Inferior parietal cortex (tissue), 1 donor: ENCODE data around the gene RNU1-2.
A peak's percentile ranks its signal among the peaks of the same experiment; 100 is the strongest.
"Not testable (repeated sequence)": the region's sequence is repeated elsewhere in the genome, so short reads cannot be mapped to it uniquely, and the experiment has no call there.

Experiments
- DNase-seq: peaks from one replicate; pipeline ENCODE4 v3.0.0-alpha.2; 2016; ENCODE audit errors: extremely low spot score

Gene RNU1-2

DNA sequence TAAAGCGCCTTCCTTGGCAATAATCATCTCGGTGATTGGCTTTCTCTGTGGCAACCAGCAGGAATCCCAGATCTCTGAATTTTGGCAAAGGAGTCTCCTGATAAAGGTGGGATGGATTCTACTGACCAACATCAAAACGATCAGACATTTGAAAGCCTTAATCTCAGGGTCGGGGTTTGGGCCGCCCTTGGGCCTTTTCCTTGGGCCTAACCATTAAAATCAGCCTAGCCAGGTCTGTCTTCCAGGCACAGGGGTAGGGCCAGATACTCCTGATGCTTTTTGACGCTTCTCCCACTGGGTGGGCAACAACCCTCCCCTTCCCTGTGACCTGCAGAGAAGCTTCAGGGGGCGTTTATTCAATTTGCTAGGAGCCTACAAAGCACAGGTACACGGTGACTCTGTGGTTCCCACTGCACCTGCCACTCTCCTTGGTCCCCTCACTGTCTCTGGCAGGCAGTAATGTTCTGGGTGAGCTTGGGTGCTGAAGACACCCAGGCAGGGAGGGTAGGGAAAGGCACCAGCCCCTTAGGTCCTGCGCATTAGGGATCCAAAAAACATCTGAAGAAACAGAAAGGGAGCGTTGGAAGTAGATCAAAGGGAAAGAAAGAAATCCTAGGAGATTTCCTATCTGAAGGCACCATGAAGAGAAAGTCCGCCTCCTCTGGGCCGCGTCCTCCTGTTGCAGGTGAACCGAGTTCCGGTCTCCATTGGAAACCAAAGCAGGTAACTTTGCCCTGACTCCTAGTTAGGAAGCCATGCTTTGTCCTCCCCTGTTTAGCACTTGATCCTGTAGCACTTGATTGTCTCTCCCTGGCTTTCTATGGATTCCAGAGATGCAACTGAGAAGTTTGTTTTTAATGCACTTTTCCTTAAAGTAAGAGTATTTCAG, 12.3 kb downstream of the RNU1-2 start:
- DNase-seq, result no peak

DNA sequence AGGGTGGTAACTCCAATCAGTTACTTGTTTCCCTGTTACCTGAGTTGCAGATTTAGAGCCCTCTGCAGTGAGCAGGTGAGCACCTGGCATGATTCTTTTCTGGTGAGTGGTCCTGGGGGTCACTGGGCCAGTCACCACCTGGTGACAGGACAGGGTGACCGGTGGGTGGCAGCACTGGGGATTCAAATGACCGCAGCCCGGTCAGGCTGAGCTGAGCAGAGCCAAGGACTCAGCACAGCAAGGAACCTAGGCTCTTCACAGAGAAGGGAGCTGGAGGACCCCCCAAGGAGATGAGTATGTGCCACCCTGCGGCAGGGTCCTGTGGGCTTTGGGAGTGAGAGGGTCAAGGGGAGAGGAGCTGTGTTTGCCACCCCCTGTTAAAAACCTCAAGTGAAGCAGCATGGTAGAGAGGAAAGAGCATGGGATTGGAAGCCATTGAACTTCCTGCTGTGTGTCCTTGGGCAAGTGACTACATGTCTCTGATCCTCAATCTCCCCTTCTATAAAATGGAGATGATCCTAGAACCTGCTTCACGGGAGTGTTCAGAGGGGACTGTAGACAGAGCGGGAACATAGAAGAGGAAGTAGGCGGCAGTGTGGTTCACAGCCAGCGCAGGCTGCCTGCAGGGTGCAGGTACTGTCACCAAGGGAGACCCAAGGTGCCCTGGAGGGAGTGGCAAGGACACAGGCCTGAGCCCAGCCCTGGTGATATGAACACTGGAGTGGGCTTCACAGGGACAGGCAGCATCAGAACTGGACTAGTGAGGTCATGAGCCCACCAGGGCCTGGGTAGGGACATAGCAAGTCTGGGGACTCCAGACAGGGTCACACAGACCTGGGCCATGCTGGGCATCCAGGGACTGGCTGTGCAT, 16.3 kb downstream of the RNU1-2 start:
- DNase-seq, result not testable (repeated sequence)

DNA sequence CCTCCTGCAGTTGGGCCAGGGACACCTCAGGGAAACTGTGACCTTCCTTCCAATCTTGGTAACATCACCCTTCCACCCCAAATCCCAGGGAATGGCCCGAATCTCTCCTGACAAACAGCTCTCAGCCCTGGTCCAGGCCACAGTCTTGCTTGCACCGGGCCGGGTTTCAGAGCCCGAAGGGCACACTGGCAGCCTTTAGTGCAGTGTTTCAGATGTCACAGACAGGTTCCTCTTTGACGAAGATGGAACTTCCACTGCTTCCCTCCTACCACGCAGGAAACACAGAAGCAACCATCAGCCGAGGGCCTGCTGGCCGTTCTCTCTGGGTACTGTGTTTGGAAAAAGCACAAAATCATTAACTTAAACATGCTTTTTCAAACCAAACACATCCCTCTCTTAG, 17.0 kb downstream of the RNU1-2 start:
- not testable (repeated sequence) for DNase-seq

DNA sequence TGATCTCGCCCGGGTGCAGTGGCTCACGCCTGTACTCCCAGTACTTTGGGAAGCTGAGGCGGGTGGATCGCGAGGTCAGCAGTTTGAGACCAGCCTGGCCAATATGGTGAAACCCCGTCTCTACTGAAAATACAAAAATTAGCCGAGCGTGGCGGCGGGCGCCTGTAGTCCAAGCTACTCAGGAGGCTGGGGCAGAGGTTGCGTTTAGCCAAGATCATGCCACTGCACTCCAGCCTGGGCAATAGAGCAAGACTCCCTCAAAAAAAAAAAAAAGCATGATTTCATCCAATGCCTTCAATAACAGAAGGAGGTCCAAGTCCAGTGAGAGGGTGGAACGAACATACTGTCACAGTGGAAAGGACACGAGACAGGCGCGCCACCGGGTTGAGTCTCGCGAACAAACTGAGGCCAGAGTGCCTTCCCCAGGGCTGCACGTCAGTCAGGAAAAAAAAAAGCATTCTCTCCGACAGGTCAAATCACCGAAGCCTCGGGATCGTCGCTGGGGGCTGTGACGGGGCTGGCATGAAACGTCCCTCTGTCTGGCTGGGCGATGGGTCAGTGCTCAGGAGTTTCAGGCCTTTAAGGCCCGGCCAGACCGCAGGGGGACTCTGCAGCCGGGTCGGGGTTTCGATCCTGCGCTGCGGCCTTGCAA, 17.5 kb downstream of the RNU1-2 start:
- no peak for DNase-seq

DNA sequence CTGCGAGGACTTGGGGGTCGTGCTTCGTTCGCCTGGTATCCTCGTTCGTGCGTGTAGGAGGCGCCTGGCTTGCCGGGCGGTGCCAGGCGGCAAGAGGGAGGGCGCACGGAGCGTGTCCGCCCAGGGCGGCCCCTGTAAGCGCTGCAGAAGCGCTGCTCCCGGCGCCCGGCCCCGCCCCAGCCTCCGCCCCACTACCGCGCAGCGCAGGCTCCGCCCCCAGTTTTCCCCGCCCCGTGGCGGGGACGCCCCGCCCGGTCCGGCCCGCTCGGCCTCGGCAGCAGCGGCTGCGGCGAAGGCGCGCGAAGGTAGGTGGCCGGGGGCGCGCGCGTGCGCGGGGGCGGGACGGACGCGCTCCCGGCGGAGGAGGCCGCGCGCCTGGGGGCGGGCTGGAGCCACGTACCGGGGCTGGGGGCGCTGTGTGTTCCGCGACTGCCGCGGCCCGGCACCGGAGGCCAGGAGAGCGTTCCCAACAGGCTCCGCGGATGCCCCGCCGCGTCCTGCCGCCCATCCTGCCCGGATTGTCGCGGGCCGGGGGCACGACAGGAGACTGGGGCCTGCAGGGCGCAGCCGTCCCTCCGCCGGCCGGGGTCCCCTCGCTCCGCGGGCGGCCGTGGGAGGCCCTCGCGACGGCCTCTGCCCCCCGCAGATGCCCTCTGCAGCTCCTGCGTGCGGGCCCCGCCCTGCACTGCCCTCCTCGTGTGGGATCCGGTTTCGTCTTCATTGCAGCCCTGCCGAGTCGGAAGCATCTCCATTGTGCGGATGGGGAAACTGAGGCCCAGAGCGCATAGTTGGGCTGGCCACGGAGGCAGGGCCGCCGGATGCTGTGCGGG, 18.3 kb downstream of the RNU1-2 start:
- peak; percentile 89 for DNase-seq

DNA sequence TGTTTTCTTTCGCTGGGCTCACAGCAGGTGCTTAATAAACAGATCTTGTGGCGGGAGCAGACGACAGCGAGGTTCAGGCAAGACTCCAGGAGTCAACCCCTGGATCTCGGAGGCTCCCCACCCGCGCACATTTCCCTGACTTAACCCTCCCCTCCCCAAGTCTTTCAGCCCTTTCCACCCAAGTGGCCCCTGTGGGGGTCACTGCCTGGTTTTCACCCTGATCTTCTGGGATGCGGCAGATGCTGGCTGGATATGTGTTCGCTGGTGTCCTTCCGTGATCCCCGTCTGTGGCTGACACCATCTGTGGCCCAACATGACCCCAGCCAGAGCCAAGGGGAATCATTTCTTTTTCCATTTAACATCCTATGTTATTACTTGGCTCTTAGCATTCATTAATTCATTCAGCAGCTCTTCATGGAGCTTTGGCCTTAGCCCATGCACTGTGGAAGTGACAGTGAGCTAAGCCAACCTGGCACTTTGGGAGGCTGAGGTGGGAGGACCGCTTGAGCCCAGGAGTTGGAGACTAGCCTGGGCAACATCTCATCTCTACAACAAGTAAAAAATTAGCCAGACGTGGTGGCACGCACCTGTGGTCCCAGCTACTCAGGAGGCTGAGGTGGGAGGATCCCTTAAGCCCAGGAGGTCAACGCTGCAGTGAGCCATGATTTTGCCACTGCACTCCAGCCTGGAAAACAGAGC, 19.3 kb downstream of the RNU1-2 start:
- not testable (repeated sequence) for DNase-seq

DNA sequence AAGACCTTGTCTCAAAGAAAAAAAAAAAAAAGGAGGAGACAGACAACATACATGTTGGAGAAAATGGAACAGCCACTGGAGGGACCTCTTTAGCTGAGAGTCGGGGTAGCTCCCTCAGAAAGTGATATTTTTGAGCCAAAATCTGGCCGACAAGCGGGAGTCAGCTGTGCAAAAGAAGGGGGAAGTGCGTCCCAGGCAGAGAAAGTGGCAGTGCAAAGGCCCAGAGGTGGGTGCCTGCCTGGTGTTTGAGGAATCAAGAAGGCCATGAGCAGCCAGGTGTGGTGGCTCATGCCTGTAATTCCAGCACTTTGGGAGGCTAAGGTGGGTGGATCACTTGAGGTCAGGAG, 19.8 kb downstream of the RNU1-2 start:
- DNase-seq, result peak; percentile 47

DNA sequence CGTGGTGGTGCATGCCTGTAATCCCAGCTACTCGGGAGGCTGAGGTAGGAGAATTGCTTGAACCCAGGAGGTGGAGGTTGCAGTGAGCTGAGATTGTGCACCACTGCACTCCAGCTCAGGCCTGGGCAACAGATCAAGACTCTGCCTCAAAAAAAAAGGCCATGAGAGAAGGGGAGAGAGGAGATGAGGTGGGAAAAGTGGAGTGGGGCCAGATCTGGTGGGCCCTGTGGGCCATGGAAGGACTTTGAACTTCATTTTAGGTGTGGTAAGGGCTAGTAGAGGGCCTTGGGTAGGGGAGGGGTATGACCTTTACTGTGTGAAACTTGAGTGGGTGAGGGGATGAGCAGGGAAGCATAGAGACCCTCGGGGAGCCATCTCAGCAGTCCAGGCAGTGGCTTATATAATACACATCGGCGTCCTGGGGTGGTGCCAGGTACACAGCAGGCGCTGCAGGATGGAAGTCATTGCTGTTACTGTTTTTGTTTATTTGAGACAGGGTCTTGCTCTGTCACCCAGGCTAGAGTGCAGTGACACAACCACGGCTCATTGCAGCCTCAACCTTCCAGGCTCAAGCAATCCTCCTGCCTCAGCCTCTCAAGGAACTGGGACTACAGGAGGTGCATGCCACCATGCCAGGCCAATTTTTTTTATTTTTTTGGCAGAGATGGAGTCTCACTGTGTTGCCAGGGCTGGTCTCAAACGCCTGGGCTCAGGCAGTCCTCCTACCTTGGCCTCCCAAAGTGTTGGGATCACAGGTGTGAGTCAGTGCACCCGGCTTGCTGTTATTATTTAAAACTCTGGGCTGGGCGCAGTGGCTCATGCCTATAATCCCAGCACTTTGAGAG, 20.5 kb downstream of the RNU1-2 start:
- DNase-seq, result not testable (repeated sequence)

DNA sequence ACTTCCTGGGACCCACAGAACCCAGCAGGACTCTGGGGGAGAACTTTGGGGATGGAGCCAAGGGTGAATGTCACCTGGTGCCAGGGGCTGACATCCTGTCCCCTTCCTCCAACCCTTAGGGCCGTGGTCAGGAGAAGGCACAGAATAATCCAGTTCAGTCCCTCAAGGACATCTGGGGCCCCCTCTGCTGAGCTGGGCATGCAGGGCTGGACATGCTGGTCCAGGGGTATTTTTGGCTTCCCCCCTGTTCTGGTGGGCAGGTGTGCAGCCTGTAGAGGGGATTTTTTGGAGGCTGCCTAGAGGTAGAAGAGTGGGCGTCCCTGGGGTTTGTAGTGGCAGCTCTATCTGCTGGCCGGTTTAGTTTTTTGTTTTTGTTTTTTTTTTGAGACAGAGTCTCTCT, 22.6 kb downstream of the RNU1-2 start:
- DNase-seq, result no peak

DNA sequence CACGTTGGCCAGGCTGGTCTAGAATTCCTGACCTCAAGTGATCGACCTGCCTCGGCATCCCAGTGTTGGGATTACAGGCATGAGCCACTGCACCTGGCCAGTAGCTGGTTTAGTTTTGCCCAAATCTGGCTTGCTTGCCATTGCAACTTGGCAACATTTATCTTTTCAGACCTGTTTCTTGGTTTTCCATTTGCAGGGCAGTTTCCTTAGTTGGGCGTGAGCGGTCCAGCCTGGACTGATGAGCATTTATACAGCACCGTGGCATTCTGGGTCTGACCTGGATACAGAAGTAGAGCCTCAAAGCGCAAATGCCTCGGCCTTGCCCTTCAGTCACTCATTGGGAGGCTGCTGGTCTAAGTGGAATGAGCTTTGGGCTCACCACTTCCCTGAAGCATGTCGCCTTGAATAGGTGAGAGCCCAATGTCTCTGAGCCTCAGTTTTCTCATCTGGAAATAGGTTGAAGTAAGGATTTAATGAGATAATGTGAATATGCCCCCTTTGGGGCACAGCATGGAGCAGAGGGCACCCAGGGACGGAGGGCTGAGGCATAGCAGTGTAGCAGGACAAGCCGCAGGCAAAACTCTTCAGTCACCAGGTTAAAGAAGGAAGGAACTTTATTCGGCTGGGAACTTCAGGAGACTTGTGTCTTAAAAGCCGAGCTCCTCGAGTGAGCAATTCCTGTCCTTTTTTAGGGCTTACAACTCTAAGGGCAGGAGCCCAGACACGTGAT, 23.3 kb downstream of the RNU1-2 start:
- not testable (repeated sequence) for DNase-seq

DNA sequence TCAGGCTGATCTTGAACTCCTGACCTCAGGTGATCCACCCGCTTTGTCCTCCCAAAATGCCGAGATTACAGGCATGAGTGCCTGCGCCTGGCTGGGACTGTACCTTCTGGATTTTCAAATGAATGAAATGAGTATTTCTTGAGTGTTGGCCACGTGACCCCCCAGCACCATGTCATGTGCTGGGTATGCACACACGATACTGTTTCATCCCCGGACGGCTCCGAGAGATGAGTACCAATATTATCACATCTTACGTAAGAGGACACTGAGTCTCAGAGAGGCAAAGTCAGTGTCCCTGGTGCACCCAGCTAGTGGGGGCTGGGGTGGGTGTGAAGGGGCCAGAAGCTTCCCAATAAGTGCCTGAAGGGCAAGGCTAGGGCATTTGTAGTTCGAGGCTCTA, 25.2 kb downstream of the RNU1-2 start:
- no peak for DNase-seq

DNA sequence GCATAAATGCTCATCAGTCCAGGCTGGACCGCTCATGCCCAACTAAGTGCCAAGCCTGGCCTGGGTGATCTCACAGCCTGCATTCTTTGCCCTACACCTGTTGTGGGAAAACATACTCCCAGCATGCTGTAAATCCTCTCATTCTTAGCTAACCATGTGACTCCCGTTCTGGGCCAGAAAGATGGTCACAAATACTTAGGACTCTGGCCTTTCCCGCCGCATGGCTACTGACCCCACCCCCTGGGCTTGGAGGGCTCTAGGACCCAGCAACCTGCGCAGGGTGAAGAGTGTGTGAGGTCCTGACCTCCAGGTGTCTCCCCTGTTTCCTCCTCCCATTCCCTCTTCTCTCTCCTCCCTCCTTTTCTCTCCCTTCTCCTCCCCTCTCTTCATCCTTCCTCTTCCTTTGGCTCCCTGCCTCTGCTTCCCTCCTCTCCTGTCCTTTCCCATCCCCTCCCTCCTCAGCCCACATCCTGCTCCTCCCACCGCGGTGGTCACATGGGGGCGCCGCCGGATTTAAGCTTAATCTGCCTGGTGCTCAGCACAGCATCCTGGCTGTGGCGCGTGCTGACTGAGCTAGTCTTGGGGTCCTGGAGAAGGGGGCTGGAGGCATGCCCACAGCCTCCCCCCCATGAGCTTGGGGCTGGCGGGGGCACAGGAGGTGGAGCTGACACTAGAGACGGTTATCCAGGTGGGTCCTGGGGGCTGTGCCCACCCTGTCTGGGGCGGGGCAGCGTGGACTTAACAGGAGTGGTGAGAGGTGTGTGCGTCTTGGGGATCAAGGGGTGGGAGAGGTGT, 25.8 kb downstream of the RNU1-2 start, which contains the start of gene CROCC:
CROCC (plus strand) TSS at position 541 of the 795 bp plus-strand sequence; CDS start at position 629, 88 bp downstream.
- DNase-seq, result no peak

DNA sequence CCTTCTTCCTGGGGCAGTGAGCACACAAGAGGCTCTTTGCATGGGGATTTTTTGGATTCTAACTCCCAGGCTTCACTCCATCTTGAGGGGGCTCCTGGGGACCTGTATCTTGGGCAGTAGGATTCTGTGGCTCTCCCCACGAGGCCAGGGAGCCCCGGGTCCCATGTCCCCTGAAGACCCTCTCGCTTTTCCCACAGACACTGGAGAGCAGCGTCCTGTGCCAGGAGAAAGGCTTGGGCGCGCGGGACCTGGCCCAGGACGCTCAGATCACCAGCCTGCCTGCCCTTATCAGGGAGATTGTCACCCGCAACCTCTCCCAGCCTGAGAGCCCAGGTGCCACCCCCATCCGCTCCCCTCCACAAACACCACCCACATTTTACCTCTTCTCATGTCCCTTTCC, 26.7 kb downstream of the RNU1-2 start:
- DNase-seq, result no peak

DNA sequence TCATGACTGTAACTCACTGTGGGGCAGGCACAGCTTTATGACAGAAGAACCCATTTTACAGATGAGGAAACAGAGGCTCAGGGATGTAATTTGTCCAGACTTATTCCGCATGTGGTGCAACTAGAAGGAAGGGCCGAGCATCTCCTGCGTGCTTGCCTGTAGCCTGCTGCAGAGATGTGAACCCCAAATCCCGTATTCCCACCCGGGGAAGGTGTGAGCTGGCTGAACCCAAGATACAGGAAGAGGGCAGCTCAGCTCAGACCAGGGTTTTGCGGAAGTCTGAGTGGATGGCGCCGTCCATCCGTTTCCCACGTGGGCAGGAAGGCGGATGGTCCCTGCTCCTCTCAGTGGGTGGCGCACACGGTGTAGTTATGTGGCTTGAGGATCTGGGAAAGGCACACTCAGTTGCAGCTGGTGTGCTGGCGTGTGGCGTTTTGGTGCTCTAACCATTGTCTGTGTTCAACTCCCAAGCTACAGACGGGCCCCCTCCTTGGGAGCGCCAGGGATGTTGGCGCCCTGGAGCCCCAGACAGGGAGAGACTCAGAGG, 27.2 kb downstream of the RNU1-2 start:
- DNase-seq, result no peak

DNA sequence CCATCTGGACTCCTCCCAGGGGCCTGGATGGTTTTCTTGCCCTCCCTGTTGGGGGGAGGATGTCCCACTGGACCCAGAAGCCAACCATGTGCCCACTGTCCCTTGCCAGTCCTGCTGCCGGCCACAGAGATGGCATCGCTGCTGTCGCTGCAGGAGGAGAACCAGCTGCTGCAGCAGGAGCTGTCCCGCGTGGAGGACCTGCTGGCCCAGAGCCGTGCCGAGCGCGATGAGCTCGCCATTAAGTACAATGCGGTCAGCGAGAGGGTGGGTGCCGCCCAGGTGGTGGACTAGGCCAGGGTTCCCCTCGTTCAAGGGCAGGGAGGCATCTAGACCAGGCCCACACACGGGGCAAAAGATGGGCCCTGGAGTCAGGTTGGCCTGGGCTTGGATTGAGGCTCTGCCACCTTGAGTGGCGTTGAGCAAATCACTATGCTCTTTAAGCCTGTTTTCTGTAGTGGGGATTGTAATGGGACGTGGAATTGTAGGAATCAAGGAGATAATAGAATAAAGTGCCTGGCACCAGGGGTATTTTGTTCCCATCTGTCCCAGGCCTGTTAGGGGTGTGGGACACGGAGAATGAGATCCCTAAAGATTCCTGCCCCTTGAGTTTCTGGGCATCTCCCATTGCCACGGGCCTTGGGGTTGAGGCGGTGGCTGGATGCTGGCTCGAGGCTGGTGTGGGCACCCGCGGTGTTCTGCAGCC, 28.6 kb downstream of the RNU1-2 start:
- no peak for DNase-seq

DNA sequence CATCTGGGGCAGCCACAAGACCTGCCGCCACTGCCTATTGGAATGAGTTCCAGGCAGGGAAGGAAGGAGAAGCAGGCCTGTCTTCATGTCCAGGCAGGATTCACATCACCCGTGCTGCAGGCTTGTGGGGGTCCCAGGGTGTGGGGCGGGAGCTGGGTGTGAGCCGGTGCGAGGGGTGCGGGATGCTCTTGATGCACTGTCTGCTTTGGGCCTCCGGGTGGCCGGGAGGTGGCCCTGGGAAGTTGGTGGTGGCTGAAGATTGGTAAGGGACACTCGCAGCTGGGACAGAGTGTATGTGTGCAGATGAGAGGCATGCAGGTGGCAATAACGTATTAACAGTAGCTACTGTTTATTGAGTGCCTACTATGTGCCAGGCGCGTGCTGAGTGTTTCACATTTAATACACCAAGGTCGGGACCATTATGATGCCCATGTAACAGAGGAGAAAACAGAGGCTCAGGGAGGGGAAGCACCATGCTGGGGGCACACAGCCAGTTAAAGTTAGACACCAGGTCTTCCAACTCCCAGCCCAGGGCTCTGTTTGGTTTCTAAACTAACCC, 29.2 kb downstream of the RNU1-2 start:
- DNase-seq, result no peak
